ENCODE data around the gene XYLT1. TPM values are rescaled to one million over a fixed set of nuclear protein-coding genes. Genes with fewer than 3 reads are reported as not detected.

XYLT1 gene
- total and polyA plus RNA-seq, 10 of the 15 experiments (the other 5 are each of a cell fraction or from before 2014, with no cell fraction given), result 0.88 to 14.8 (median 5.8) TPM

DNA sequence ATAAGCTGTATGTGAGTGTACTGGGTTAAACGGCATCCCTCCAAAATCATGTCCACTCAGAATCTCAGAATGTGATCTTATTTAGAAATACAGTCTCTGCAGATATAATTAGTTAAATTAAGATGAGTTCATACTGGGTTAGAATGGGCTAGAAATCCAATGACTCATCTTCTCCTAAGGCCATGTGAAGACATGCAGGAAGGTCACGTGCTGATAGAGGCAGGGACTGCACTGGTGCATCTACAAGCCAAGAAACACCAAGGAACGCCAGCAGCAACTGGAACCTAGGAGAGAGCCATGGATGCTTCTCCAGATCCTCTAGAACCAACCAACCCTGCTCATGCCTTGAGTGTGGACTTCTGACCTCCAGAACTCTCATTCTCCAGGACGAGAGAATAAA, 241.0 kb downstream of the XYLT1 start:
- ChIA-PET CTCF (interaction anchor here (2.5 kb wide), 1 partner anchor 237 kb away, joined by 7 read pairs; no protein-coding TSS in a partner anchor), POLR2A (no interaction called here), RAD21 (ENCODE audit: unreplicated experiment) (no interaction called here), SMC1A (ENCODE audit: uncharacterized antibody, unreplicated experiment) (interaction anchor here (0.9 kb wide), 1 partner anchor 21 kb away, joined by 3 read pairs; no protein-coding TSS in a partner anchor)
- WGBS (ENCODE audit: insufficient coverage, insufficient replicate concordance, low lambda C conversion rate, missing lambda C conversion rate), result 57% methylated on average over 4 of the region's 4 CpGs
- H2AFZ ChIP-seq (ENCODE audit: control insufficient read depth, low read depth, low read length), result no peak overlapping the region
- H3K4me2 ChIP-seq (ENCODE audit: control insufficient read depth, insufficient read depth), result no peak overlapping the region
- ATAC-seq (no peak), DNase-seq (ENCODE audit: low read depth, low spot score) (no peak), FAIRE-seq (no peak)
- intact Hi-C loops (cut with micrococcal nuclease; ENCODE audit: unreplicated experiment) (no loop called here), in situ Hi-C loops (cut with MboI) (no loop called here)
- H4K20me1 ChIP-seq (ENCODE audit: control insufficient read depth, insufficient read depth), result no peaks in the 10 kb centered on the region
- no peaks in the 10 kb centered on the region; the same call in 1 of the 2 replicates for H3K4me1 ChIP-seq (ENCODE audit: control insufficient read depth, insufficient read depth, low read length)
- no peaks in the 10 kb centered on the region for H3K9me3 ChIP-seq (replicated peaks; ENCODE audit: control insufficient read depth, insufficient read depth, low read length)
- H3K79me2 ChIP-seq (ENCODE audit: control insufficient read depth, insufficient read depth, low read length), result no peaks in the 10 kb centered on the region
- H3K27ac ChIP-seq (ENCODE audit: control insufficient read depth, insufficient read depth), result no peak overlapping the region
- TF ChIP-seq, protein P1, sequence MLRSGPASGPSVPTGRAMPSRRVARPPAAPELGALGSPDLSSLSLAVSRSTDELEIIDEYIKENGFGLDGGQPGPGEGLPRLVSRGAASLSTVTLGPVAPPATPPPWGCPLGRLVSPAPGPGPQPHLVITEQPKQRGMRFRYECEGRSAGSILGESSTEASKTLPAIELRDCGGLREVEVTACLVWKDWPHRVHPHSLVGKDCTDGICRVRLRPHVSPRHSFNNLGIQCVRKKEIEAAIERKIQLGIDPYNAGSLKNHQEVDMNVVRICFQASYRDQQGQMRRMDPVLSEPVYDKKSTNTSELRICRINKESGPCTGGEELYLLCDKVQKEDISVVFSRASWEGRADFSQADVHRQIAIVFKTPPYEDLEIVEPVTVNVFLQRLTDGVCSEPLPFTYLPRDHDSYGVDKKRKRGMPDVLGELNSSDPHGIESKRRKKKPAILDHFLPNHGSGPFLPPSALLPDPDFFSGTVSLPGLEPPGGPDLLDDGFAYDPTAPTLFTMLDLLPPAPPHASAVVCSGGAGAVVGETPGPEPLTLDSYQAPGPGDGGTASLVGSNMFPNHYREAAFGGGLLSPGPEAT (IDR thresholded peaks at IDR 0.05; ENCODE audit: low read depth), result no peak
- TF ChIP-seq JUND (IDR thresholded peaks at IDR 0.05; ENCODE audit: low read depth, low read length) (no peak), CREM (IDR thresholded peaks at IDR 0.05; ENCODE audit: low read depth) (no peak), SMAD5 (IDR thresholded peaks at IDR 0.05; ENCODE audit: low read depth) (no peak)
- no peaks in the 10 kb centered on the region for H3K27me3 ChIP-seq (replicated peaks in 1 of 2; ENCODE audit: control insufficient read depth in 2 of 2, insufficient read depth in 2 of 2, low read length in 1 of 2)
- H3K36me3 ChIP-seq (ENCODE audit: control insufficient read depth in 2 of 2, insufficient read depth in 2 of 2, low read length in 1 of 2), result no peaks in the 10 kb centered on the region
- no peak overlapping the region for H3K9ac ChIP-seq (ENCODE audit: control insufficient read depth, insufficient read depth, low read length)
- no peak overlapping the region for H3K4me3 ChIP-seq
- no TSS peak for BruUV-seq (replicated peaks)

DNA sequence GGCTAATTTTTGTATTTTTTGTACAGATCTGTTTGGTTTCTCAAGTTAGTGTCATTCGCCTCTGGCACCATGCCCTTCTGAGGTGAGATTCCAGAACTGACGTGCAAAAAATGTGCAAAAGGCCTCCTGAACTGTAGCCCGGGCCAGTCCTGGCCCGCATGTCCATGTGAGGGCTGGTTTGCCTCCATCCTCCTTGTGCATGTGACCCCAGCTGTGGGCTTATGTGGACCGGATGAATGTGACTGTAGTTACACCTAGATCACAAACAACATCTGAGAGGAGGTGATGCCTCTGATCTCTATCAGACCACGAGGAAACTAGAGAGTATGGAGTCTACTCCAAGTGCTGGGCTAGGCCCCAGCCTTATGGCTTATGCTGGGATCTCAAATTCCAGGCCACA, 241.6 kb downstream of the XYLT1 start:
- Histone ChIP-seq H3K36me3 (ENCODE audit: control insufficient read depth in 2 of 2, insufficient read depth in 2 of 2, low read length in 1 of 2) (no peaks in the 10 kb centered on the region), H3K9me3 (replicated peaks; ENCODE audit: control insufficient read depth, insufficient read depth, low read length) (no peaks in the 10 kb centered on the region), H3K79me2 (ENCODE audit: control insufficient read depth, insufficient read depth, low read length) (no peaks in the 10 kb centered on the region), H3K4me3 (no peak overlapping the region), H2AFZ (ENCODE audit: control insufficient read depth, low read depth, low read length) (no peak overlapping the region), H3K9ac (ENCODE audit: control insufficient read depth, insufficient read depth, low read length) (no peak overlapping the region), H3K4me1 (ENCODE audit: control insufficient read depth, insufficient read depth, low read length) (no peaks in the 10 kb centered on the region; the same call in 1 of the 2 replicates), H3K4me2 (ENCODE audit: control insufficient read depth, insufficient read depth) (no peak overlapping the region), H3K27me3 (replicated peaks in 1 of 2; ENCODE audit: control insufficient read depth in 2 of 2, insufficient read depth in 2 of 2, low read length in 1 of 2) (no peaks in the 10 kb centered on the region), H3K27ac (ENCODE audit: control insufficient read depth, insufficient read depth) (no peak overlapping the region), H4K20me1 (ENCODE audit: control insufficient read depth, insufficient read depth) (no peaks in the 10 kb centered on the region)
- ChIA-PET SMC1A (ENCODE audit: uncharacterized antibody, unreplicated experiment) (interaction anchor here (0.8 to 0.9 kb wide), 2 partner anchors 15 to 22 kb away, joined by 3 read pairs; no protein-coding TSS in a partner anchor), RAD21 (ENCODE audit: unreplicated experiment) (no interaction called here), POLR2A (no interaction called here), CTCF (interaction anchor here (1.0 to 1.1 kb wide), 2 partner anchors 238 to 368 kb away, joined by 3 to 4 read pairs; no protein-coding TSS in a partner anchor)
- in situ Hi-C loops (cut with MboI) (no loop called here), intact Hi-C loops (cut with micrococcal nuclease; ENCODE audit: unreplicated experiment) (no loop called here)
- 41% methylated on average over 6 of the region's 6 CpGs for WGBS (ENCODE audit: insufficient coverage, insufficient replicate concordance, low lambda C conversion rate, missing lambda C conversion rate)
- no peak for DNase-seq (ENCODE audit: low read depth, low spot score)
- no peak for ATAC-seq
- BruUV-seq (replicated peaks), result no TSS peak
- FAIRE-seq, result no peak
- TF ChIP-seq EP300 (IDR thresholded peaks at IDR 0.05; ENCODE audit: borderline replicate concordance in 1 of 2, control insufficient read depth in 1 of 2, low read depth in 2 of 2, low read length in 2 of 2) (no peak), BACH1 (IDR thresholded peaks at IDR 0.05; ENCODE audit: borderline replicate concordance) (no peak), TCF7 (IDR thresholded peaks at IDR 0.05; ENCODE audit: borderline replicate concordance) (no peak)
- TF ChIP-seq, protein P2, sequence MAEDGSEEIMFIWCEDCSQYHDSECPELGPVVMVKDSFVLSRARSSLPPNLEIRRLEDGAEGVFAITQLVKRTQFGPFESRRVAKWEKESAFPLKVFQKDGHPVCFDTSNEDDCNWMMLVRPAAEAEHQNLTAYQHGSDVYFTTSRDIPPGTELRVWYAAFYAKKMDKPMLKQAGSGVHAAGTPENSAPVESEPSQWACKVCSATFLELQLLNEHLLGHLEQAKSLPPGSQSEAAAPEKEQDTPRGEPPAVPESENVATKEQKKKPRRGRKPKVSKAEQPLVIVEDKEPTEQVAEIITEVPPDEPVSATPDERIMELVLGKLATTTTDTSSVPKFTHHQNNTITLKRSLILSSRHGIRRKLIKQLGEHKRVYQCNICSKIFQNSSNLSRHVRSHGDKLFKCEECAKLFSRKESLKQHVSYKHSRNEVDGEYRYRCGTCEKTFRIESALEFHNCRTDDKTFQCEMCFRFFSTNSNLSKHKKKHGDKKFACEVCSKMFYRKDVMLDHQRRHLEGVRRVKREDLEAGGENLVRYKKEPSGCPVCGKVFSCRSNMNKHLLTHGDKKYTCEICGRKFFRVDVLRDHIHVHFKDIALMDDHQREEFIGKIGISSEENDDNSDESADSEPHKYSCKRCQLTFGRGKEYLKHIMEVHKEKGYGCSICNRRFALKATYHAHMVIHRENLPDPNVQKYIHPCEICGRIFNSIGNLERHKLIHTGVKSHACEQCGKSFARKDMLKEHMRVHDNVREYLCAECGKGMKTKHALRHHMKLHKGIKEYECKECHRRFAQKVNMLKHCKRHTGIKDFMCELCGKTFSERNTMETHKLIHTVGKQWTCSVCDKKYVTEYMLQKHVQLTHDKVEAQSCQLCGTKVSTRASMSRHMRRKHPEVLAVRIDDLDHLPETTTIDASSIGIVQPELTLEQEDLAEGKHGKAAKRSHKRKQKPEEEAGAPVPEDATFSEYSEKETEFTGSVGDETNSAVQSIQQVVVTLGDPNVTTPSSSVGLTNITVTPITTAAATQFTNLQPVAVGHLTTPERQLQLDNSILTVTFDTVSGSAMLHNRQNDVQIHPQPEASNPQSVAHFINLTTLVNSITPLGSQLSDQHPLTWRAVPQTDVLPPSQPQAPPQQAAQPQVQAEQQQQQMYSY (CRISPR knock-in tag; IDR thresholded peaks at IDR 0.05), result no peak

Data from GM12878 (cell line).